GM19193 (cell line): ENCODE data around the gene C16orf89.

Source experiments
- POLR2A ChIP-seq: IDR thresholded peaks from 4 replicates; pipeline ENCODE4 v1.6.1; 2011; ENCODE audit not compliant: insufficient read depth, insufficient read length; ENCODE audit errors: extremely low read depth

The C16orf89 gene

GRCh38 chr16:5065813-5066212 lies at the start of gene C16orf89:
Gene C16orf89 (minus strand): TSS chr16:5065956. CDS start chr16:5065908, 48 bp downstream.
- TF ChIP-seq POLR2A: no peak

- TF ChIP-seq POLR2A: no peak
Observed at GRCh38 chr16:5108505-5109158, 42.9 kb upstream of the C16orf89 start.

- TF ChIP-seq POLR2A: peak; percentile 43
Observed at GRCh38 chr16:5097470-5098220, 31.9 kb upstream of the C16orf89 start, which contains the start of gene EEF2KMT. Gene EEF2KMT (minus strand): TSS chr16:5097795. CDS start chr16:5097739, 56 bp downstream.

- TF ChIP-seq POLR2A: no peak
Observed at GRCh38 chr16:5078626-5079025, 12.9 kb upstream of the C16orf89 start.

- no peak for TF ChIP-seq POLR2A
Observed at GRCh38 chr16:5077304-5077703, 11.5 kb upstream of the C16orf89 start.

GRCh38 chr16:5075637-5076036 lies 9.9 kb upstream of the C16orf89 start:
- TF ChIP-seq POLR2A: no peak

- no peak for TF ChIP-seq POLR2A
Observed at GRCh38 chr16:5073279-5073629, 7.5 kb upstream of the C16orf89 start.

- TF ChIP-seq POLR2A: no peak
Observed at GRCh38 chr16:5072334-5073278, 6.8 kb upstream of the C16orf89 start.

GRCh38 chr16:5071681-5072333 lies 6.1 kb upstream of the C16orf89 start, which contains the start of gene ALG1:
Gene ALG1 (plus strand): TSS chr16:5071843. CDS start chr16:5071850, 7 bp downstream.
- peak; percentile 98 for TF ChIP-seq POLR2A

- no peak for TF ChIP-seq POLR2A
Observed at GRCh38 chr16:5071341-5071680, 5.6 kb upstream of the C16orf89 start.

- TF ChIP-seq POLR2A: no peak
Observed at GRCh38 chr16:5070431-5071186, 4.9 kb upstream of the C16orf89 start.

GRCh38 chr16:5069854-5070253 lies 4.1 kb upstream of the C16orf89 start:
- TF ChIP-seq POLR2A: no peak

- no peak for TF ChIP-seq POLR2A
Observed at GRCh38 chr16:5069048-5069447, 3.3 kb upstream of the C16orf89 start.

GRCh38 chr16:5066511-5066910 lies 755 bp upstream of the C16orf89 start:
- TF ChIP-seq POLR2A: no peak
